GM12878 (cell line): ENCODE data around the gene FAM120A. TPM values are rescaled to one million over a fixed set of nuclear protein-coding genes. Genes with fewer than 3 reads are reported as not detected.

Experiments used
- ATF2 ChIP-seq: IDR thresholded peaks from 2 replicates; pipeline ENCODE4 v1.6.1; 2012; ENCODE audit warnings: low read length, inconsistent platforms
- ATF3 ChIP-seq: IDR thresholded peaks from 2 replicates; pipeline ENCODE4 v1.6.1; 2011; ENCODE audit warnings: low read depth, mild to moderate bottlenecking, low read length, moderate library complexity, borderline replicate concordance; ENCODE audit errors: extremely low read depth
- BACH1 ChIP-seq: fragments of 450-650 bp; IDR thresholded peaks from 2 replicates; pipeline ENCODE4 v1.6.1; 2017; ENCODE audit warnings: mild to moderate bottlenecking, borderline replicate concordance
- EGR1 ChIP-seq, 2 experiments: IDR thresholded peaks; 1 replicate in 1 of 2; 2 replicates in 1 of 2; pipeline ENCODE4 v1.6.1; 2011 to 2012; ENCODE audit warnings: low read depth in 2 of 2, low read length in 2 of 2, borderline replicate concordance in 1 of 2, mild to moderate bottlenecking in 1 of 2, moderate library complexity in 1 of 2
- EZH2 ChIP-seq: IDR thresholded peaks from 2 replicates; pipeline ENCODE4 v1.6.1; 2012; ENCODE audit warnings: low read depth, mild to moderate bottlenecking, control low read depth, inconsistent platforms, low read length, borderline replicate concordance; ENCODE audit not compliant: control insufficient read depth
- FOXM1 ChIP-seq: IDR thresholded peaks from 2 replicates; pipeline ENCODE4 v1.6.1; 2012; ENCODE audit warnings: low read depth, mild to moderate bottlenecking, inconsistent platforms, low read length, moderate library complexity
- GABPA ChIP-seq: IDR thresholded peaks from 2 replicates; pipeline ENCODE4 v1.6.1; 2014; ENCODE audit warnings: antibody characterized with exemption, low read depth, mild to moderate bottlenecking, inconsistent platforms
- HCFC1 ChIP-seq: fragments of 150-350 bp; IDR thresholded peaks from 2 replicates; pipeline ENCODE4 v1.6.1; 2014; ENCODE audit warnings: low read length
- IKZF1 ChIP-seq: fragments of 450-650 bp; conservative IDR thresholded peaks from 2 replicates; pipeline ENCODE4 v1.6.1; 2017; ENCODE audit warnings: antibody characterized with exemption, mild to moderate bottlenecking
- LARP7 ChIP-seq: fragments of 450-650 bp; IDR thresholded peaks from 2 replicates; pipeline ENCODE4 v1.6.1; 2017; ENCODE audit warnings: mild to moderate bottlenecking
- MTA3 ChIP-seq: IDR thresholded peaks from 2 replicates; pipeline ENCODE4 v1.6.1; 2012; ENCODE audit warnings: low read length, inconsistent platforms, borderline replicate concordance
- NFYB ChIP-seq: IDR thresholded peaks from 2 replicates; pipeline ENCODE4 v1.6.1; 2011; ENCODE audit warnings: low read depth, mild to moderate bottlenecking, low read length, improper control_type of control experiment, moderate library complexity; ENCODE audit not compliant: insufficient read depth
- NR2F1 ChIP-seq: fragments of 450-650 bp; conservative IDR thresholded peaks from 2 replicates; pipeline ENCODE4 v1.6.1; 2017; ENCODE audit warnings: mild to moderate bottlenecking
- RAD51 ChIP-seq: fragments of 450-650 bp; IDR thresholded peaks from 2 replicates; pipeline ENCODE4 v1.6.1; 2016; ENCODE audit warnings: moderate library complexity, mild to moderate bottlenecking, inconsistent platforms
- RFX5 ChIP-seq: IDR thresholded peaks from 2 replicates; pipeline ENCODE4 v1.6.1; 2011; ENCODE audit warnings: low read depth, low read length, improper control_type of control experiment
- SMC3 ChIP-seq: IDR thresholded peaks from 2 replicates; pipeline ENCODE4 v1.6.1; 2011; ENCODE audit warnings: low read length, improper control_type of control experiment, borderline replicate concordance
- SREBF1 ChIP-seq: IDR thresholded peaks from 2 replicates; pipeline ENCODE4 v1.6.1; 2012; ENCODE audit warnings: mild to moderate bottlenecking, low read length
- TAF1 ChIP-seq: IDR thresholded peaks from 2 replicates; pipeline ENCODE4 v1.6.1; 2011; ENCODE audit warnings: mild to moderate bottlenecking, low read depth, low read length, borderline replicate concordance
- TBL1XR1 ChIP-seq: IDR thresholded peaks from 2 replicates; pipeline ENCODE4 v1.6.1; 2012; ENCODE audit warnings: low read depth, low read length, improper control_type of control experiment
- TCF7 ChIP-seq: IDR thresholded peaks from 2 replicates; pipeline ENCODE4 v1.6.1; 2014; ENCODE audit warnings: antibody characterized with exemption, borderline replicate concordance
- ZNF274 ChIP-seq: IDR thresholded peaks from one replicate; pipeline ENCODE4 v1.8.0; 2011; ENCODE audit not compliant: insufficient read length, insufficient read depth
- ZSCAN29 ChIP-seq: fragments of 450-650 bp; IDR thresholded peaks from 2 replicates; pipeline ENCODE4 v1.6.1; 2017; ENCODE audit warnings: mild to moderate bottlenecking, moderate library complexity
- polyA plus RNA-seq, 11 experiments: library from polyadenylated mRNA; depleted of rRNA in 4 of 11; unstranded in 6 of 11; stranded (reverse) in 5 of 11; fragments of >200 nt; fragmentation: Nextera tagmentation in 4 of 11; fragmentation: Illumina TruSeq in 1 of 11; extraction: Ambion mirVana in 4 of 11; extraction: Trizol in 1 of 11; gene quantifications; 1 replicate in 1 of 11; 2 replicates in 10 of 11; pipeline versions ENCODE4 v1.2.1 to v1.2.3, GENCODE V29; 2011 to 2016; ENCODE audit warnings: inconsistent platforms in 2 of 11, missing spikeins in 2 of 11, low read depth in 1 of 11
- total RNA-seq, 4 experiments: library from RNA; depleted of rRNA in 3 of 4; stranded (reverse); fragments of >200 nt in 3 of 4; fragmentation: Illumina TruSeq in 1 of 4; extraction: Trizol in 1 of 4; gene quantifications; 2 replicates each; pipeline versions ENCODE4 v1.2.1 to v1.2.3, GENCODE V29; 2013 to 2021
- TF ChIP-seq, protein P1 (sequence below): fragments of 450-650 bp; IDR thresholded peaks from 2 replicates; pipeline ENCODE4 v1.6.1; 2017; ENCODE audit warnings: antibody characterized with exemption, mild to moderate bottlenecking, moderate library complexity
- TF ChIP-seq, protein P2 (sequence below): IDR thresholded peaks from 2 replicates; pipeline ENCODE4 v1.6.1; 2012; ENCODE audit warnings: low read depth, low read length, improper control_type of control experiment

The FAM120A gene
- total and polyA plus RNA-seq, 10 of the 15 experiments (the other 5 are each of a cell fraction or from before 2014, with no cell fraction given) = 13.1 to 89.6 (median 52.5) TPM

GRCh38 chr9:93576258-93577077 lies 125.0 kb downstream of the FAM120A start, which contains the start of gene PHF2 (continued):
- TF ChIP-seq, protein P1, sequence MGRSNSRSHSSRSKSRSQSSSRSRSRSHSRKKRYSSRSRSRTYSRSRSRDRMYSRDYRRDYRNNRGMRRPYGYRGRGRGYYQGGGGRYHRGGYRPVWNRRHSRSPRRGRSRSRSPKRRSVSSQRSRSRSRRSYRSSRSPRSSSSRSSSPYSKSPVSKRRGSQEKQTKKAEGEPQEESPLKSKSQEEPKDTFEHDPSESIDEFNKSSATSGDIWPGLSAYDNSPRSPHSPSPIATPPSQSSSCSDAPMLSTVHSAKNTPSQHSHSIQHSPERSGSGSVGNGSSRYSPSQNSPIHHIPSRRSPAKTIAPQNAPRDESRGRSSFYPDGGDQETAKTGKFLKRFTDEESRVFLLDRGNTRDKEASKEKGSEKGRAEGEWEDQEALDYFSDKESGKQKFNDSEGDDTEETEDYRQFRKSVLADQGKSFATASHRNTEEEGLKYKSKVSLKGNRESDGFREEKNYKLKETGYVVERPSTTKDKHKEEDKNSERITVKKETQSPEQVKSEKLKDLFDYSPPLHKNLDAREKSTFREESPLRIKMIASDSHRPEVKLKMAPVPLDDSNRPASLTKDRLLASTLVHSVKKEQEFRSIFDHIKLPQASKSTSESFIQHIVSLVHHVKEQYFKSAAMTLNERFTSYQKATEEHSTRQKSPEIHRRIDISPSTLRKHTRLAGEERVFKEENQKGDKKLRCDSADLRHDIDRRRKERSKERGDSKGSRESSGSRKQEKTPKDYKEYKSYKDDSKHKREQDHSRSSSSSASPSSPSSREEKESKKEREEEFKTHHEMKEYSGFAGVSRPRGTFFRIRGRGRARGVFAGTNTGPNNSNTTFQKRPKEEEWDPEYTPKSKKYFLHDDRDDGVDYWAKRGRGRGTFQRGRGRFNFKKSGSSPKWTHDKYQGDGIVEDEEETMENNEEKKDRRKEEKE = no peak
- no peak for TF ChIP-seq TBL1XR1
- no peak for TF ChIP-seq NFYB
- no peak for TF ChIP-seq NR2F1
- no peak for TF ChIP-seq EZH2
- TF ChIP-seq RAD51 = no peak
- no peak for TF ChIP-seq GABPA
- no peak for TF ChIP-seq FOXM1
- no peak for TF ChIP-seq IKZF1
- TF ChIP-seq HCFC1 = no peak
- TF ChIP-seq ATF2 = no peak
- TF ChIP-seq, protein P2, sequence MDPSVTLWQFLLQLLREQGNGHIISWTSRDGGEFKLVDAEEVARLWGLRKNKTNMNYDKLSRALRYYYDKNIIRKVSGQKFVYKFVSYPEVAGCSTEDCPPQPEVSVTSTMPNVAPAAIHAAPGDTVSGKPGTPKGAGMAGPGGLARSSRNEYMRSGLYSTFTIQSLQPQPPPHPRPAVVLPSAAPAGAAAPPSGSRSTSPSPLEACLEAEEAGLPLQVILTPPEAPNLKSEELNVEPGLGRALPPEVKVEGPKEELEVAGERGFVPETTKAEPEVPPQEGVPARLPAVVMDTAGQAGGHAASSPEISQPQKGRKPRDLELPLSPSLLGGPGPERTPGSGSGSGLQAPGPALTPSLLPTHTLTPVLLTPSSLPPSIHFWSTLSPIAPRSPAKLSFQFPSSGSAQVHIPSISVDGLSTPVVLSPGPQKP = no peak
- TF ChIP-seq MTA3 = no peak
- no peak for TF ChIP-seq ZNF274
- TF ChIP-seq ZSCAN29 = no peak
- TF ChIP-seq TCF7 = no peak
- TF ChIP-seq TAF1 = peak; percentile 33; the same call in 1 of the 2 replicates
- no peak for TF ChIP-seq RFX5
- TF ChIP-seq ATF3 = no peak
- 0 out of 3 replicates have a peak, but pooled peaks of 1 of the 2 experiments have one; percentile 28 for TF ChIP-seq EGR1 (IDR thresholded peaks at IDR 0.05; ENCODE audit: borderline replicate concordance in 1 of 2, low read depth in 2 of 2, low read length in 2 of 2)
- TF ChIP-seq BACH1 = 0 out of 2 replicates have a peak, but pooled peaks have one; percentile 43
- TF ChIP-seq LARP7 = peak; percentile 29; the same call in 1 of the 2 replicates
- TF ChIP-seq SREBF1 = no peak
- no peak for TF ChIP-seq SMC3
